ENCODE data around the gene PRR30. TPM values are rescaled to one million over a fixed set of nuclear protein-coding genes. Genes with fewer than 3 reads are reported as not detected.

The PRR30 gene
- total RNA-seq, 1 donor from 2014 or later = not detected

DNA sequence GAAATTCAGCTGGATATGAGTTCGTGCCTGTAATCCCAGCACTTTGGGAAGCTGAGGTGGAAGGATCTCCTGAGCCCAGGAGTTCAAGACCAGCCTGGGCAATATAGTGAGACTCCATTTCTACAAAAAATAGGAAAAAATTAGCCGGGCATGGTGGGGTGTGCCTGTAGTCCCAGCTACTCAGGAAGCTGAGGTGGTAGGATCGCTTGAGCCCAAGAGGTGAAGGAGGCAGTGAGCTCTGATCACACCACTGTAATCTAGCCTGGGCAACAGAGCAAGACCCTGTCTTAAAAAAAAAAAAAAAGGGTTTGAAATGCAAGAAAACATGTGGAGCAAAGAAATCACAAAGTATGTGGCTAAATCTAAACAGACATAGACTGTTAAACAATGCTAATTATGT is 30.1 kb downstream of the PRR30 start:
- FAIRE-seq (no peak), DNase-seq (ENCODE audit: low read depth) (no peak)
- Histone ChIP-seq H3K36me3 (ENCODE audit: control insufficient read depth, insufficient read depth, low read length) (no peaks in the 10 kb centered on the region), H3K27me3 (ENCODE audit: control insufficient read depth, insufficient read depth, low read length) (peaks cover 3% of the 10 kb centered on the region), H3K4me3 (ENCODE audit: low read depth, low read length) (no peak overlapping the region)
- TF ChIP-seq, protein P1, sequence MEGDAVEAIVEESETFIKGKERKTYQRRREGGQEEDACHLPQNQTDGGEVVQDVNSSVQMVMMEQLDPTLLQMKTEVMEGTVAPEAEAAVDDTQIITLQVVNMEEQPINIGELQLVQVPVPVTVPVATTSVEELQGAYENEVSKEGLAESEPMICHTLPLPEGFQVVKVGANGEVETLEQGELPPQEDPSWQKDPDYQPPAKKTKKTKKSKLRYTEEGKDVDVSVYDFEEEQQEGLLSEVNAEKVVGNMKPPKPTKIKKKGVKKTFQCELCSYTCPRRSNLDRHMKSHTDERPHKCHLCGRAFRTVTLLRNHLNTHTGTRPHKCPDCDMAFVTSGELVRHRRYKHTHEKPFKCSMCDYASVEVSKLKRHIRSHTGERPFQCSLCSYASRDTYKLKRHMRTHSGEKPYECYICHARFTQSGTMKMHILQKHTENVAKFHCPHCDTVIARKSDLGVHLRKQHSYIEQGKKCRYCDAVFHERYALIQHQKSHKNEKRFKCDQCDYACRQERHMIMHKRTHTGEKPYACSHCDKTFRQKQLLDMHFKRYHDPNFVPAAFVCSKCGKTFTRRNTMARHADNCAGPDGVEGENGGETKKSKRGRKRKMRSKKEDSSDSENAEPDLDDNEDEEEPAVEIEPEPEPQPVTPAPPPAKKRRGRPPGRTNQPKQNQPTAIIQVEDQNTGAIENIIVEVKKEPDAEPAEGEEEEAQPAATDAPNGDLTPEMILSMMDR (IDR thresholded peaks at IDR 0.05; ENCODE audit: insufficient read depth, low read length, severe bottlenecking) = no peak

DNA sequence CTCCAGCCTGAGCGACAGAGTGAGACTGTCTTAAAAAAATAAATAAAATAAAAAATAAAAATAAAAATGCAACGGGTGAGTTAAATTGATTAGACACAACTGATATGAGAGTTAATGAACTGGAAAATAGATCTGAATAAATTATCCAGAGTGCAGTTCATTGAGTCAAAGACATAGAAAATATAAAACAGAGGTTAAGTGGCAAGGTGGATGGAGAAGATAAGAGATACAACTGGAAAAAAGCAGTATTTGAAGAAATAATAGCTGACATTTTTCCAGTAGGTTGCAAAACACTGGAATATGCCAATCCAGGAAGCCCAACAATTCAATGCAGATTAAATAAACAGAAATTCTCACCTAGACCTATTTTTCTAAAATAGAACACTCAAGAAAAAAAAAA is 31.0 kb downstream of the PRR30 start:
- H3K27me3 ChIP-seq (ENCODE audit: control insufficient read depth, insufficient read depth, low read length) = peaks cover 2% of the 10 kb centered on the region
- H3K4me3 ChIP-seq (ENCODE audit: low read depth, low read length) = no peak overlapping the region
- TF ChIP-seq, protein P1 (IDR thresholded peaks at IDR 0.05; ENCODE audit: insufficient read depth, low read length, severe bottlenecking) = no peak
- FAIRE-seq (no peak), DNase-seq (ENCODE audit: low read depth) (no peak)
- no peaks in the 10 kb centered on the region for H3K36me3 ChIP-seq (ENCODE audit: control insufficient read depth, insufficient read depth, low read length)

DNA sequence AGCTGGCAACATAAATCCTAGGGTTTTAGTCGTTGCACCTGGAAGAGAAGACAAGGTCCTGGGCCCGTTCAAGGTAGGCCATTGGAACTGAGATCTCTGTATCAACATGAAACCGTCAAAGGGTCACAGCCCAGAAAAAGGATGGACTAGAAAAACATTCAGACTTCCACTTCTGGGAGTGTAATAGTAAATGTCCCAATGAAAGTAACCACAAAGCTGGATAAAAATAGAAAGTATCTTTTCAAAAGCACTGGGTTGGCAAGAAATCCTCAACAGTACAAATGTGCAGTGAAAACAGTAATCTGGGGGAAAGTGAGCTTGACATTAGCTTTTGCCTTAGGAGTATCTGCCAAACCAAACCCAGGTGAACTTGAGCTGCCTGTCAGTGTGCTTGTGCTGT is 33.2 kb downstream of the PRR30 start:
- TF ChIP-seq, protein P1 (IDR thresholded peaks at IDR 0.05; ENCODE audit: insufficient read depth, low read length, severe bottlenecking) = no peak
- Histone ChIP-seq H3K4me3 (ENCODE audit: low read depth, low read length) (no peak overlapping the region), H3K36me3 (ENCODE audit: control insufficient read depth, insufficient read depth, low read length) (no peaks in the 10 kb centered on the region), H3K27me3 (ENCODE audit: control insufficient read depth, insufficient read depth, low read length) (peaks cover 2% of the 10 kb centered on the region)
- FAIRE-seq (no peak), DNase-seq (ENCODE audit: low read depth) (no peak)

DNA sequence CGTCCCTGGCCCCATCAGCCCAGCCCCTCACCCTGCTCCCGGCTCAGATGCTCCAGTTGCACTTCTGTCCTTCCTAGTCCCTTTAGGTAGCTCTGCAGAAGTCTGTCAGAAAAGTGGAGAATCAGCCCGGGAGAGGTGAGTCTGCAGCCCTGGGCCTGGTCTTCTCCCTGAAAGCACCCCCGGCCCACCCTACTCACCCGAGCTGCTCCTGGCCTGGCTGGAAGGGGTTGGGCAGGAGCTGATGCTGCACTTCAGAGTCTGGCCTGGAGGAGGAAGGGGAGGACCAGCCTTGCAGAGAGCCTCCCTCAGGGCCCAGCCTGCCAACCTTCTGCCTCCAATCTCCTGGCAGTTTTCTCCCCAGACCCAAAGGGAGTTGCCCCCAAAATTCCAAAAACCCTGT is 36.9 kb downstream of the PRR30 start:
- Histone ChIP-seq H3K36me3 (ENCODE audit: control insufficient read depth, insufficient read depth, low read length) (no peaks in the 10 kb centered on the region), H3K4me3 (ENCODE audit: low read depth, low read length) (no peak overlapping the region), H3K27me3 (ENCODE audit: control insufficient read depth, insufficient read depth, low read length) (peaks cover 2% of the 10 kb centered on the region)
- no peak for DNase-seq (ENCODE audit: low read depth)
- FAIRE-seq = no peak
- TF ChIP-seq, protein P1 (IDR thresholded peaks at IDR 0.05; ENCODE audit: insufficient read depth, low read length, severe bottlenecking) = no peak

DNA sequence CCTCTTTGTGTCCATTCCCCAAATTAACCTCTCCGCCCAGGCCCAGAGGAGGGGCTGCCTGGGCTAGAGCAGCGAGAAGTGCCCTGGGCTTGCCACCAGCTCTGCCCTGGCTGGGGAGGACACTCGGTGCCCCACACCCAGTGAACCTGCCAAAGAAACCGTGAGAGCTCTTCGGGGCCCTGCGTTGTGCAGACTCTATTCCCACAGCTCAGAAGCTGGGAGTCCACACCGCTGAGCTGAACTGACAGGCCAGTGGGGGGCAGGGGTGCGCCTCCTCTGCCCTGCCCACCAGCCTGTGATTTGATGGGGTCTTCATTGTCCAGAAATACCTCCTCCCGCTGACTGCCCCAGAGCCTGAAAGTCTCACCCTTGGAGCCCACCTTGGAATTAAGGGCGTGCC is 39.2 kb downstream of the PRR30 start:
- FAIRE-seq = no peak
- no peak overlapping the region for H3K4me3 ChIP-seq (ENCODE audit: low read depth, low read length)
- H3K36me3 ChIP-seq (ENCODE audit: control insufficient read depth, insufficient read depth, low read length) = no peaks in the 10 kb centered on the region
- no peak for DNase-seq (ENCODE audit: low read depth)
- TF ChIP-seq, protein P1 (IDR thresholded peaks at IDR 0.05; ENCODE audit: insufficient read depth, low read length, severe bottlenecking) = no peak
- no peaks in the 10 kb centered on the region for H3K27me3 ChIP-seq (ENCODE audit: control insufficient read depth, insufficient read depth, low read length)

DNA sequence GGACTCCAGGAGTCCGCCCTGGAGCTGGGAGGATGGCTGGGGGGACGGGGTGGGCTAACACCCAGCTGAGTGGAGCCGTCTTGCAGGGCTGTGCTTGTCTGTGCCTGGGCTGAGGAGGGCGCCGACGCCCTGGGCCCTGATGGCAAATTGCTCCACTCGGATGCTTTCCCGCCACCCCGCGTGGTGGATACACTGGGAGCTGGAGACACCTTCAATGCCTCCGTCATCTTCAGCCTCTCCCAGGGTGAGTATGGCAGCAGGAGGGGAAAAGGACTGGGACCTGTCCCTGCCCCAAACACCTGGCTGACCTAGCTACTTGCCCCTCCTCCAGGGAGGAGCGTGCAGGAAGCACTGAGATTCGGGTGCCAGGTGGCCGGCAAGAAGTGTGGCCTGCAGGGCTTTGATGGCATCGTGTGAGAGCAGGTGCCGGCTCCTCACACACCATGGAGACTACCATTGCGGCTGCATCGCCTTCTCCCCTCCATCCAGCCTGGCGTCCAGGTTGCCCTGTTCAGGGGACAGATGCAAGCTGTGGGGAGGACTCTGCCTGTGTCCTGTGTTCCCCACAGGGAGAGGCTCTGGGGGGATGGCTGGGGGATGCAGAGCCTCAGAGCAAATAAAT is 39.8 kb downstream of the PRR30 start:
- TF ChIP-seq, protein P1 (IDR thresholded peaks at IDR 0.05; ENCODE audit: insufficient read depth, low read length, severe bottlenecking) = no peak
- H3K36me3 ChIP-seq (ENCODE audit: control insufficient read depth, insufficient read depth, low read length) = no peaks in the 10 kb centered on the region
- FAIRE-seq = no peak

More for the DNA sequence above, 39.8 kb downstream of the PRR30 start:
- Histone ChIP-seq H3K4me3 (ENCODE audit: low read depth, low read length) (no peak overlapping the region), H3K27me3 (ENCODE audit: control insufficient read depth, insufficient read depth, low read length) (no peaks in the 10 kb centered on the region)
- no peak for DNase-seq (ENCODE audit: low read depth)
